ENCODE measurements around the gene FYN.

Gene FYN

DNA sequence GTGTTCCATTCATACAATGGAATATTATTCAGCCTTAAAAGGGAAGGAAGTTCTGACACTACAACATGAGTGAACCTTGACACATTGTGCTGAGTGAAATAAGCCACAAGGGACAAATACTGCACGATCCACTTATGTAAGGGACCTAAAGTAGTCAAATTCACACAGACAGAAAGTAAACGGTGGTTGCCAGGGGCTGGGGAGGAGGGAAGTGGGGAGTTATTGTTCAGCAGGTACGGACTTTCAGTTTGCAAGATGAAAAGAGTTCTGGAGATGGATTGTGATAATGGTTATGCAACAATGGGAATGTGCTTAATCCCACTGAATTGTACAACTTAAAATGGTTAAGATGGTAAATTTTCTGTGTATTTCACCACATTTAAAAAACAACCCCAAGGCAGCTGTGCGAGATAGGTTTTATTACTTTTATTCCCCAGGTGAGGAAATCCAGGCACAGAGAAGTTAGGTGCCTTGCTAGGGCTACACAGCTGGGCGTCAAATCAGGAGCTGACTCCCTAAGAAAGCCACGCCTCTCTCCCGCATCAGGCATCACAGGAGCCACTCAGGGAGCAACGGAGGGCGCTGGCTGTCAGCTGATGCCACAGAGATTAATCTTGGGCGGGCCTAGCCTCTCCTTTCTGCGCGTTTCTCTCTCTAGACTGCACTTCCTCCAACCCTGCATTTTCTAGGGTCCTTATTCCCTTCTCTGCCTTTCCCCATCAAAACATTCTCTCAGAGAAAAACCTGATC, 258.2 kb downstream of the FYN start:
- peak; percentile 38 for DNase-seq (ENCODE audit: low read depth)
- TF ChIP-seq POLR2A (IDR thresholded peaks at IDR 0.05; ENCODE audit: extremely low read depth, insufficient read length) (no peak), MYC (IDR thresholded peaks at IDR 0.05; ENCODE audit: low read depth, low read length) (no peak)
- TF ChIP-seq, protein P1, sequence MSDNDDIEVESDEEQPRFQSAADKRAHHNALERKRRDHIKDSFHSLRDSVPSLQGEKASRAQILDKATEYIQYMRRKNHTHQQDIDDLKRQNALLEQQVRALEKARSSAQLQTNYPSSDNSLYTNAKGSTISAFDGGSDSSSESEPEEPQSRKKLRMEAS (IDR thresholded peaks at IDR 0.05; ENCODE audit: low read depth, low read length): no peak
- TF ChIP-seq, protein P2, sequence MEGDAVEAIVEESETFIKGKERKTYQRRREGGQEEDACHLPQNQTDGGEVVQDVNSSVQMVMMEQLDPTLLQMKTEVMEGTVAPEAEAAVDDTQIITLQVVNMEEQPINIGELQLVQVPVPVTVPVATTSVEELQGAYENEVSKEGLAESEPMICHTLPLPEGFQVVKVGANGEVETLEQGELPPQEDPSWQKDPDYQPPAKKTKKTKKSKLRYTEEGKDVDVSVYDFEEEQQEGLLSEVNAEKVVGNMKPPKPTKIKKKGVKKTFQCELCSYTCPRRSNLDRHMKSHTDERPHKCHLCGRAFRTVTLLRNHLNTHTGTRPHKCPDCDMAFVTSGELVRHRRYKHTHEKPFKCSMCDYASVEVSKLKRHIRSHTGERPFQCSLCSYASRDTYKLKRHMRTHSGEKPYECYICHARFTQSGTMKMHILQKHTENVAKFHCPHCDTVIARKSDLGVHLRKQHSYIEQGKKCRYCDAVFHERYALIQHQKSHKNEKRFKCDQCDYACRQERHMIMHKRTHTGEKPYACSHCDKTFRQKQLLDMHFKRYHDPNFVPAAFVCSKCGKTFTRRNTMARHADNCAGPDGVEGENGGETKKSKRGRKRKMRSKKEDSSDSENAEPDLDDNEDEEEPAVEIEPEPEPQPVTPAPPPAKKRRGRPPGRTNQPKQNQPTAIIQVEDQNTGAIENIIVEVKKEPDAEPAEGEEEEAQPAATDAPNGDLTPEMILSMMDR (IDR thresholded peaks at IDR 0.05; ENCODE audit: low read depth, low read length): no peak
- H3K4me3 ChIP-seq (ENCODE audit: low read depth, low read length): no peak overlapping the region

DNA sequence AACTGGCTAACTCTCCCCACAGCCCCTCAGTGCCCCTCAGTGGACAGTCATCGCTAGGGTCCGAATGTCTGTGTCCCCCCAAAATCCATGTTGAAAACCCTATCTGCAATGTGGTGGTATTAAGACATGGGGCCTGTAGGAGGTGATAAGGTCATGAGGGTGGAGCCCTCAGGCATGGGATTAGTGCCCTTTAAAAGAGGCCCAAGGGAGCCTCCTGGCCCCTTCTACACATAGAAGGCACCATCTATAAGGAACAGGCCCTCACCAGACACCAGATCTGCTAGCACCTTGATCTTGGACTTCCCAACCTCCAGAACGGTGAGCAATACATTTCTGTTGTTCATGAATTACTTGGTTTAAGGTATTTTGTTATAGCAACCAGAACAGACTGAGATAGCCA, 260.9 kb downstream of the FYN start:
- H3K4me3 ChIP-seq (ENCODE audit: low read depth, low read length): no peak overlapping the region
- no peak for DNase-seq (ENCODE audit: low read depth)
- TF ChIP-seq, protein P2 (IDR thresholded peaks at IDR 0.05; ENCODE audit: low read depth, low read length): no peak
- TF ChIP-seq MYC (IDR thresholded peaks at IDR 0.05; ENCODE audit: low read depth, low read length) (no peak), POLR2A (IDR thresholded peaks at IDR 0.05; ENCODE audit: extremely low read depth, insufficient read length) (no peak)
- TF ChIP-seq, protein P1 (IDR thresholded peaks at IDR 0.05; ENCODE audit: low read depth, low read length): no peak

DNA sequence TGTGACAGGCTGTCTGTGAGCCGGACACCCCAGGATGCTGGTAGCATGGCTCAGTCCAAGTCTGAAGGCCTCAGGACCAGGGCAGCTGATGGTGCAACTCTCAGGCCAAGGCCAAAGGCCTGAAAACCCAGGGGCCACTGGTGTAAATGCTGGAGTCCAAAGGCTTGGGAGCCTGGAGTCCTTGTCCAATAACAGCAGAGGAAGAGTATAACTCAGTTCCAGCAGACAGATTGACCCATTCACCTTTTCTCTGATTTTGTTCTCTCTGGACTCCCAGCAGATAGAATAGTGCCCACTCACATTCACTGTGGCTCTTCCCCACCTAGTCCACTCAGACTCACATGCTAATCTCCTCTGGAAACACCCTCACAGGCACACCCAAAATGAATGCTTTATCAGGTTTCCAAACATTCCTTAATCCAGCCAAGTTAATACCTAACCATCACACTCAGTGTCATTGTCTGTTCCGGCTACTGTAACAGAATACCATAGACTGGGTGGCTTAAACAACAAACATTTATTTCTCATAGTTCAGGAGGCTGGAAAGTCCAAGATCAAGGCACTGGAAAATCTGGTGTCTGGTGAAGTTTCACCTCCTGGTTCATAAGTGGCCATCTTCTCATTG, 262.6 kb downstream of the FYN start:
- H3K4me3 ChIP-seq (ENCODE audit: low read depth, low read length): no peak overlapping the region
- TF ChIP-seq, protein P2 (IDR thresholded peaks at IDR 0.05; ENCODE audit: low read depth, low read length): no peak
- TF ChIP-seq POLR2A (IDR thresholded peaks at IDR 0.05; ENCODE audit: extremely low read depth, insufficient read length): no peak
- TF ChIP-seq, protein P1 (IDR thresholded peaks at IDR 0.05; ENCODE audit: low read depth, low read length): no peak
- no peak for TF ChIP-seq MYC (IDR thresholded peaks at IDR 0.05; ENCODE audit: low read depth, low read length)
- DNase-seq (ENCODE audit: low read depth): no peak
